Calu3 (cell line): ENCODE data around the gene IGF2. TPM values are rescaled to one million over a fixed set of nuclear protein-coding genes. Genes with fewer than 3 reads are reported as not detected.
A peak's percentile ranks its signal among the peaks of the same experiment; 100 is the strongest.

Experiments used
- BruUV-seq: library from RNA; stranded (reverse); fragments of 400-500 nt; replicated peaks from 2 replicates; lab custom pipeline; 2021; lab: Mats Ljungman, UMichigan
- CTCF ChIA-PET: fragments of 300-600 bp; sonication (Branson Sonifier 250); formaldehyde crosslinking; loops from one replicate; lab custom pipeline; 2022; ENCODE audit warnings: antibody characterized with exemption; lab: Charles Lee
- DNase-seq: peaks from one replicate; pipeline ENCODE4 v3.0.0; 2022
- H3K27ac Mint-ChIP-seq: one replicate; pipeline ENCODE4 v1.8.0; 2022; ENCODE audit warnings: mixed read lengths; ENCODE audit not compliant: unreplicated experiment
- H3K27me3 Mint-ChIP-seq: one replicate; pipeline ENCODE4 v1.8.0; 2022; ENCODE audit warnings: mixed read lengths; ENCODE audit not compliant: unreplicated experiment
- H3K36me3 Mint-ChIP-seq: one replicate; pipeline ENCODE4 v1.8.0; 2022; ENCODE audit warnings: mild to moderate bottlenecking, moderate library complexity, mixed read lengths; ENCODE audit not compliant: insufficient read depth, unreplicated experiment
- H3K4me1 Mint-ChIP-seq: one replicate; pipeline ENCODE4 v1.8.0; 2022; ENCODE audit warnings: mild to moderate bottlenecking, low read depth, mixed read lengths; ENCODE audit not compliant: unreplicated experiment
- H3K4me3 Mint-ChIP-seq: one replicate; pipeline ENCODE4 v1.8.0; 2022; ENCODE audit warnings: mild to moderate bottlenecking, low read depth, moderate library complexity, mixed read lengths; ENCODE audit not compliant: unreplicated experiment
- H3K9me3 Mint-ChIP-seq: one replicate; pipeline ENCODE4 v1.8.0; 2022; ENCODE audit warnings: low read depth, mixed read lengths; ENCODE audit not compliant: unreplicated experiment
- intact Hi-C: fragments of 100-400 bp; cut with micrococcal nuclease; formaldehyde crosslinking; loops from one replicate; pipeline ENCODE4 v1.10.0; 2022; ENCODE audit not compliant: unreplicated experiment
- total RNA-seq: library from RNA; stranded (reverse); gene quantifications from 2 replicates; pipeline ENCODE4 v1.2.3, GENCODE V29; 2022
- TF ChIP-seq, protein P1 (sequence below): fragments of 200-600 bp; IDR thresholded peaks from one replicate; pipeline ENCODE4 v1.8.0; 2022; ENCODE audit warnings: antibody characterized with exemption; ENCODE audit not compliant: unreplicated experiment

The IGF2 gene
- total RNA-seq, 1 experiment from 2014 or later: 0.45 TPM

DNA sequence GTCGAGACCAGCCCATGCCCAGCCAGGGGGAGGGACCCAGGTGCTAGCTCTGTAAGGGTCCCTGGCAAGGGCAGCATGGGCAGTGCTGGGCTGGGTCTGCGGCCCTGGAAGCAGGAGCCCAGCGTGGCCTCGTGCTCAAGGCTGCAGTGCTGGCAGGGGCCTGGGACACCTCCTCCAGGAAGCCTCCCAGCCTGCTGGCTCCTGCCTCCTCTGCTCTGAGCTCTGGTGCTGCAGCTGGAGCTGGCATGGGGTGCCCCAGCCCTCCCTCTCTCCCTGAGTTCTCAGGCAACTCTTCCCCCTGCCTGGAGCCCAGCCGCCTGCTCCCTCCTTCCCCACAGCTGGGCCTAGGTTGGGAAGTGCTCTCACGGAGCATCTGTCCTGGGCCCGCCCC is 15.0 kb upstream of the IGF2 start:
- DNase-seq: no peak
- H3K4me3 Mint-ChIP-seq: no peak overlapping the region
- no peak overlapping the region for H3K27ac Mint-ChIP-seq
- H3K4me1 Mint-ChIP-seq: no peaks in the 10 kb centered on the region
- CTCF ChIA-PET: interaction anchor here (0.7 to 7.3 kb wide), 2 partner anchors 11 to 118 kb away, joined by 3 to 159 read pairs; no protein-coding TSS in a partner anchor
- H3K27me3 Mint-ChIP-seq: peaks cover 70% of the 10 kb centered on the region
- no peaks in the 10 kb centered on the region for H3K36me3 Mint-ChIP-seq
- H3K9me3 Mint-ChIP-seq: no peaks in the 10 kb centered on the region
- TF ChIP-seq, protein P1, sequence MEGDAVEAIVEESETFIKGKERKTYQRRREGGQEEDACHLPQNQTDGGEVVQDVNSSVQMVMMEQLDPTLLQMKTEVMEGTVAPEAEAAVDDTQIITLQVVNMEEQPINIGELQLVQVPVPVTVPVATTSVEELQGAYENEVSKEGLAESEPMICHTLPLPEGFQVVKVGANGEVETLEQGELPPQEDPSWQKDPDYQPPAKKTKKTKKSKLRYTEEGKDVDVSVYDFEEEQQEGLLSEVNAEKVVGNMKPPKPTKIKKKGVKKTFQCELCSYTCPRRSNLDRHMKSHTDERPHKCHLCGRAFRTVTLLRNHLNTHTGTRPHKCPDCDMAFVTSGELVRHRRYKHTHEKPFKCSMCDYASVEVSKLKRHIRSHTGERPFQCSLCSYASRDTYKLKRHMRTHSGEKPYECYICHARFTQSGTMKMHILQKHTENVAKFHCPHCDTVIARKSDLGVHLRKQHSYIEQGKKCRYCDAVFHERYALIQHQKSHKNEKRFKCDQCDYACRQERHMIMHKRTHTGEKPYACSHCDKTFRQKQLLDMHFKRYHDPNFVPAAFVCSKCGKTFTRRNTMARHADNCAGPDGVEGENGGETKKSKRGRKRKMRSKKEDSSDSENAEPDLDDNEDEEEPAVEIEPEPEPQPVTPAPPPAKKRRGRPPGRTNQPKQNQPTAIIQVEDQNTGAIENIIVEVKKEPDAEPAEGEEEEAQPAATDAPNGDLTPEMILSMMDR: no peak
- no TSS peak for BruUV-seq
- intact Hi-C loops: loop anchor here (5.0 kb wide), 4 partner anchors 272 to 502 kb away; partner anchors contain the start of gene TNNI2

- DNase-seq: no peak
- CTCF ChIA-PET: interaction anchor here (0.7 to 7.3 kb wide), 4 partner anchors 10 to 125 kb away, joined by 3 to 159 read pairs (median 14); no protein-coding TSS in a partner anchor
- intact Hi-C loops: loop anchor here (5.0 kb wide), 4 partner anchors 271 to 501 kb away; partner anchors contain the start of gene TNNI2
- H3K9me3 Mint-ChIP-seq: no peaks in the 10 kb centered on the region
- H3K4me1 Mint-ChIP-seq: no peaks in the 10 kb centered on the region
- BruUV-seq: no TSS peak
- H3K27me3 Mint-ChIP-seq: peaks cover 70% of the 10 kb centered on the region
- TF ChIP-seq, protein P1: no peak
- no peak overlapping the region for H3K27ac Mint-ChIP-seq
- H3K36me3 Mint-ChIP-seq: no peaks in the 10 kb centered on the region
- no peak overlapping the region for H3K4me3 Mint-ChIP-seq
These were observed 14.5 kb upstream of the IGF2 start for GRCh38 chr11:2153581-2154194.

GRCh38 chr11:2151500-2152257 is 12.5 kb upstream of the IGF2 start:
- Mint-ChIP-seq H3K4me3 (no peak overlapping the region), H3K4me1 (no peaks in the 10 kb centered on the region), H3K27ac (no peak overlapping the region), H3K27me3 (peaks cover 87% of the 10 kb centered on the region), H3K9me3 (no peaks in the 10 kb centered on the region), H3K36me3 (no peaks in the 10 kb centered on the region)
- TF ChIP-seq, protein P1: peak; percentile 81
- no TSS peak for BruUV-seq
- peak; percentile 80 for DNase-seq
- intact Hi-C loops: loop anchor here (5.0 kb wide), 4 partner anchors 269 to 499 kb away; partner anchors contain the start of gene TNNI2
- CTCF ChIA-PET: interaction anchor here (0.6 to 7.3 kb wide), 24 partner anchors 8 to 557 kb away, joined by 3 to 159 read pairs (median 4); partner anchors contain the start of gene SYT8
